K562 (cell line): Measurements from ENCODE around the gene WDR54.
A peak's percentile ranks its signal among the peaks of the same experiment; 100 is the strongest.
"Not testable (repeated sequence)": the region's sequence is repeated elsewhere in the genome, so short reads cannot be mapped to it uniquely, and the experiment has no call there.

Experiments
- CBX1 ChIP-seq: sonication (generic); IDR thresholded peaks from 2 replicates; pipeline ENCODE4 v1.6.1; 2016; ENCODE audit warnings: antibody characterized with exemption, low read depth, mild to moderate bottlenecking
- EZH2 ChIP-seq: IDR thresholded peaks from 2 replicates; pipeline ENCODE4 v1.6.1; 2012; ENCODE audit warnings: low read depth, mild to moderate bottlenecking, inconsistent platforms, low read length, borderline replicate concordance
- GABPA ChIP-seq: fragments of 200-800 bp; sonication (Bioruptor generic); conservative IDR thresholded peaks from 2 replicates; pipeline ENCODE4 v1.6.1; 2016; ENCODE audit warnings: low read depth, missing genetic modification characterization, missing compliant biosample characterization
- JUN ChIP-seq, 2 experiments: sonication (generic) in 1 of 2; formaldehyde crosslinking in 1 of 2; IDR thresholded peaks; 2 replicates each; pipeline versions ENCODE4 v1.6.1 to v1.8.0; 2012 to 2022; ENCODE audit warnings: borderline replicate concordance in 2 of 2, mild to moderate bottlenecking in 2 of 2, improper control_type of control experiment in 1 of 2, low read depth in 1 of 2, low read length in 1 of 2, missing genetic modification reagents in 1 of 2
- KLF13 ChIP-seq: fragments of 450-650 bp; IDR thresholded peaks from 2 replicates; pipeline ENCODE4 v1.6.1; 2016; ENCODE audit warnings: missing genetic modification characterization, low read depth, mild to moderate bottlenecking, missing compliant biosample characterization, moderate library complexity, borderline replicate concordance
- MECOM ChIP-seq: fragments of 250-450 bp; sonication (Bioruptor Pico); IDR thresholded peaks from 2 replicates; pipeline ENCODE4 v1.8.0; 2022; ENCODE audit warnings: inconsistent platforms
- NFATC3 ChIP-seq: fragments of 450-650 bp; IDR thresholded peaks from 2 replicates; pipeline ENCODE4 v1.6.1; 2017; ENCODE audit warnings: mild to moderate bottlenecking
- PML ChIP-seq: IDR thresholded peaks from 2 replicates; pipeline ENCODE4 v1.6.1; 2012; ENCODE audit warnings: low read length, inconsistent platforms
- POLR2A ChIP-seq: fragments of 450-650 bp; conservative IDR thresholded peaks from 2 replicates; pipeline ENCODE4 v1.6.1; 2016
- SPI1 ChIP-seq: IDR thresholded peaks from 2 replicates; pipeline ENCODE4 v1.6.1; 2011; ENCODE audit warnings: low read depth, low read length, control low read depth, borderline replicate concordance

DNA sequence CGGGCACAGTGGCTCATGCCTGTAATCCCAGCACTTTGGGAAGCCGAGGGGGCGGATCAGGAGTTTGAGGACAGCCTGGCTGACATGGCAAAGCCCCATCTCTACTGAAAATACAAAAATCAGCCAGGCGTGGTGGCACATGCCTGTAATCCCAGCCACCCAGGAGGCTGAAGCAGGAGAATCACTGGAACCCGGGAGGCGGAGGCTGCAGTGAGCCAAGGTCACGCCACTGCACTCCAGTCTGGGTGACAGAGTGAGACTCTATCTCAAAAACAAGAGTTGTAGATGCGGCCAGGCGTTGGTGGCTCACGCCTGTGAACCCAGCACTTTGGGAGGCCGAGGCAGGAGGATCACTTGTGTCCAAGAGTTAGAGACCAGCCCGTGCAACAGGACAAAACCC is 49.2 kb downstream of the WDR54 start:
- not testable (repeated sequence) for TF ChIP-seq MECOM (CRISPR knock-in tag); GABPA (tag); KLF13 (tag); EZH2; CBX1; PML; JUN (IDR thresholded peaks at IDR 0.05; ENCODE audit: borderline replicate concordance, low read depth, low read length); JUN (CRISPR knock-in tag; IDR thresholded peaks at IDR 0.05; ENCODE audit: borderline replicate concordance); NFATC3; SPI1
- 0 out of 2 replicates have a peak, but pooled peaks have one; percentile 27 for TF ChIP-seq POLR2A
